Ureter (tissue), 1 donor: ENCODE measurements around the gene NAP1L4. TPM values are rescaled to one million over a fixed set of nuclear protein-coding genes. Genes with fewer than 3 reads are reported as not detected.

ENCODE experiments used
- DNase-seq: peaks from one replicate; pipeline ENCODE4 v3.0.0-alpha.2; 2020; ENCODE audit warnings: low spot score
- total RNA-seq: library from RNA; stranded (reverse); gene quantifications from one replicate; pipeline ENCODE4 v1.2.4, GENCODE V29; 2023
- donor health status: DM: yes; HTN: yes; CAD: no.

Gene NAP1L4
- total RNA-seq, 1 donor from 2014 or later: 189 TPM

DNA sequence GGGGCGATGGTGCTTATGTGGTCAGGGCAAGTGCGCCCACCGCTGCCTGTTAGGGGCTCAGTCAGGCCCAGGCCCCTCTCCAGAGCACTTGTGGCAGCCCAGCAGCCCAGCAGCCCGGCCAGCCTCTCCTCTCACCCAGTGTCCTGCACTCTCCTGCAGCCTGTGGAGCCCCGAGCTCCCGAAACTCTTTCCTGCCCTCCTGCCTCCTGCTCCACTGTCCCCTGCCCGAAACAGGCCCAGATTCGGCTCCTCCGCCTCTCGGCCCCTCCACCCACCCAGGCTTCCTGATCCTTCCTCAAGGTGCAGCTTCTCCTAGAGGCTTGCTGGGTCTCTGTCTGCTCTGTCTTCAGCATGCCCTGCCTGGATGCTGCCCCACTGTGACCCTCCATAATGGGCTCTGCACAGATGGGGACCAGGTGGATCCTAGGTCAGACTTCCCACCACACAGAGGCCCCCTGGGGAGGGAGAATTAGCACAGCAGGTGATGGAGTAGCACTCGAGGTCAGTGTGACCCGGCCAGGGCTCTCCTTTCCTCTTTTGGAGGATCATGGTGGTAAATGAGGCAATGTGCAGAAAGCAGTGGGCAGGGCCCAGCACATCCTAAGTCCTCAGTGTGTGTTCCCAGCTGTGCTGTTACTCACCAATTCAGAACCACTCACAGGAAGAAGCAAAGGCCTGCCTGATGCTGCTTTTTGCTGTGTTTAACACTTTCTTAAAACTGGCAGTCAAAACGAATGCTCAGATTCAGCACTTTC, 18.6 kb upstream of the NAP1L4 start:
- DNase-seq: no peak

DNA sequence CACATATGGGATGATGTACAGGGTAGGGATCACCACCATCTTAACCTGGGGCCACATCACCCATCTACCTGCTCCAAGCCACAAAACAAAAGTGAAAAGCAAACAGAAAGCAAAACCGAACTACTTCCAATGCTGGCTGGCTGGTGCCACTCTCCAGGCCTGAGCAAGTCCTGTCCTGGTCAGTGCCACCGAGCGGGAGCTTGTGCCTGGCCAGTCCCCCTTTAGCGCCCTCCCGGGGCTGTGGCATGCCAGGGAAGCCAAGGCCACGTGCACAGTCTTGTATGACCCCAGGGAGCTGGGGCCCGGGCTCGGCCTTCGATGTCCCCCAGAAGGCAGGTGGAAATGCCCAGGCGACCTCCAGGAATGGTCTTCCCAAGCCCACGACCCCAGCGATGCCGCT, 17.9 kb upstream of the NAP1L4 start:
- no peak for DNase-seq

DNA sequence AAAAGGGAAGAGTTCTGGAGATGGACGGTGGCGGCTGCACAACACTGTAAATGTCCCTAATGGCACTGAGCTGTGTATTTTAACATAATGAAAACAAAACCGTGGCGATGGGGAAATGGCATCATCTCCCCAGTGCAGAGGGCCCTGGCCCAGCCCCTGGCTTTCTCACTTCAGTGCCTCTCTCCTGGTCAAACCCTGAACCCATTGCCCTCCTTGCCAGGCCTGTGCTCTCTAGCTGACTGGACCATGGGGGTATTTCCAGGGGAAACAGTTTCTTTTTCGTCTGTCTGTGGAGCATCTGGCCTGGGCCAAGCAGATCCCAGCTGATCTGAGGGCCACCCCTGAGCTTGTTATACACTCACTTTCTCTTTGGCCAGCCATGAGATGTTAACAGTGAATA, 17.4 kb upstream of the NAP1L4 start:
- DNase-seq: no peak

DNA sequence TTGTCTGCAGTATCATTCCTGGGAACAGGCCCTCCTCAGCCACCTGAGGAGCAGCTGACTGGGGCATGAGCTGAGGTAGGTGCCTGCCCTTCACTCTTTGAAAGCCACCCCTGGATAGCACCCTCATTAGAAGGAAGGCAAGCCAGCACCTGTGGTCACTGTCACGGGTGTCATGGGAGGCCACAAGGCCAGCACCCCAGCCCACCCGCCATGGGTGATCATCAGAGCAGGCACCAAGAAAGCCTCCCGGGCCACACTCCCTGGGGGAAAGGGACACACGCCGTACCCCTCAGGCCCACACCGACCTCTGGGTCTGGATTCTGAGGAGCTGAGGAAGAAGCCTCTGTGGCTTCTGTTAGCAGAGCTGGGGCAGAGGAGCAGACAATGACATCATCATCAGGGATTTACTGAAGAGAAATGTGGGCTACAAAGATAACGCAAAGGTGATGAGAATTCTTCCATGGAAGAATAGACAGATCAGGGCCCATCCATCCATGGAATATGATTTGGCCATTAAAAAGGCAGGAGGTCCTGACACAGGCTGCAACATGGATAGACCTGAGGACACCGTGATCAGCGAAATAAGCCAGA, 16.7 kb upstream of the NAP1L4 start:
- DNase-seq: no peak

DNA sequence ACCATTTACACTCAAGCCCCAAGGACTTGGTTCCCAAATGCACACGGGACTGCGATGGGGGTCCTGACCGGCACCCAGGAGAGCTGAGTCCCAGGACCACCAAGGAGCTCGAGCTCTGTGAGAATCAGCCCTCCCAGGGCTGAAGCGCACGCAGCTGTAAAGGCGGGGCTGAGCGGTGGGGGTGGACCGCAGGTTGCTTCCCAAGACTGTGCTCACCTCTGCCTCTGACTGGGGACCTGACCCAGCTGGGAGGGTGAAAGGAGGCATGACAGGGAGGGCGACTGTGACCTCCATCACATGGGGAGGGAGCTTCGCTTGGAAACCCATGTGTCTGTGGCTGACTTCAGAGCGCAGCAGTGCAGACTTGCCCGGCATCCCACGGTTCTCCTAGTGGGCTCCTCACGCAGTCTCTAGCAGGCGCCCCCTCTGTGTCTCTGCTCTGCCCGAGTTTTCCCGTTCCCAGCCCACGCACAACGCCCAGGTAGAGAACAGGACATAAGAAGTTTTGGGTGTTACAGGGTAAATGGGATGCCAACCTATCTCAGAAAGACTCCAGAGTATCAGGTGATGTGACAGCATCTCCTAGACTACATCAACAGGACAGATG, 15.4 kb upstream of the NAP1L4 start:
- DNase-seq: no peak

DNA sequence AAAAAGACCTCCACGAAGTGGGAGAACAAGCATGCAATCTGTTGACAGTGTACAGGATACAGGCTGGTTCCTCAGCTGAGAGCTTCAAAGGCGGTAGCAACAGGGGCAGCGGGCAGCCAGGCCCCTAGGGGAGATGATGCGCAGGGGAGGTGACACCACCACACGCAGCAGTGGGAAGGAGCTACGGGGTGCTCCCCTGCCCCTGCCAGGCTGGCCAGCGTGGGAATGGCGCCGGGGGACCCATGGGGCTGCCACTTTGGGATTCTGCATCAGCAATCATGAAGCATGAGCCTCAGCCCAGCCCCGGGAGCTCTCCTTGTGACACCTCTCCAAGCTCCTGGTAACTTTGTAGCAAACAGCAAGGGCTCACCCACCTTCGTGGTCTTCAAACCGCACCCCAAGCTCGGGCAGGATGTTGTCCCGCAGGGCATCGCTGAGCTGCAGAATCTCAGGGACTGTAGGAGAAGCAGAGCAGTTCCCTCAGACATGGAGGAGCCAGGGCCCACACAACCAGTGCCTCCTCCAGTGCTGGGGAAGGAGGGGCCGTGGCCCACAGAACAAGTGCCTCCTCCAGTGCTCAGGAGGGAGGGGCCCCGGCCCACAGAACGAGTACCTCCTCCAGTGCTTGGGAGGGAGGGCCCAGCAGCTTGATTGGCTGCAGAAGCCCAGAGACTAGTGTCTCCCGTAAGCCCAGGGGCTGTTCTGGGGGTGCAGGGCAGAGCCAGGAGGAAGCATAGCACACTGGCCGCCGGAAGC, 14.6 kb upstream of the NAP1L4 start:
- peak; percentile 59 for DNase-seq

DNA sequence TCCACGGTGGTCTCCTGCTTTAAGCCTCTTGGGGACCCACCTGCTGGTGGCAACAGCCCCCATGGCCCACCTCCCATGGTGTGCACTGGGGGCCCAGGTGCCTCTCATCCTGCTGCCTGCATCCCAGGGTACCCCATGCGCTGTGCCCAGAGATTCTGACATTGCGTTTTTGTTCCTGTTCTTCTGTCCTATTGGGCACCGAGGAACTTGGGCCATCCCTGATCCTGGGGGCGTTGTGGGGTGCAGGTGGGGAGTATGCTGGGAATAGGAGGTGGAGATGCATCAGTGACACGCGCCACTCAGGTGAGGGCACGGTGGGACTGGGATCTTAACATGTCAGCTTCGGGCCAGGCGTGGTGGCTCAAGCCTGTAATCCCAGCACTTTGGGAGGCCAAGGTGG, 12.4 kb upstream of the NAP1L4 start:
- DNase-seq: no peak

DNA sequence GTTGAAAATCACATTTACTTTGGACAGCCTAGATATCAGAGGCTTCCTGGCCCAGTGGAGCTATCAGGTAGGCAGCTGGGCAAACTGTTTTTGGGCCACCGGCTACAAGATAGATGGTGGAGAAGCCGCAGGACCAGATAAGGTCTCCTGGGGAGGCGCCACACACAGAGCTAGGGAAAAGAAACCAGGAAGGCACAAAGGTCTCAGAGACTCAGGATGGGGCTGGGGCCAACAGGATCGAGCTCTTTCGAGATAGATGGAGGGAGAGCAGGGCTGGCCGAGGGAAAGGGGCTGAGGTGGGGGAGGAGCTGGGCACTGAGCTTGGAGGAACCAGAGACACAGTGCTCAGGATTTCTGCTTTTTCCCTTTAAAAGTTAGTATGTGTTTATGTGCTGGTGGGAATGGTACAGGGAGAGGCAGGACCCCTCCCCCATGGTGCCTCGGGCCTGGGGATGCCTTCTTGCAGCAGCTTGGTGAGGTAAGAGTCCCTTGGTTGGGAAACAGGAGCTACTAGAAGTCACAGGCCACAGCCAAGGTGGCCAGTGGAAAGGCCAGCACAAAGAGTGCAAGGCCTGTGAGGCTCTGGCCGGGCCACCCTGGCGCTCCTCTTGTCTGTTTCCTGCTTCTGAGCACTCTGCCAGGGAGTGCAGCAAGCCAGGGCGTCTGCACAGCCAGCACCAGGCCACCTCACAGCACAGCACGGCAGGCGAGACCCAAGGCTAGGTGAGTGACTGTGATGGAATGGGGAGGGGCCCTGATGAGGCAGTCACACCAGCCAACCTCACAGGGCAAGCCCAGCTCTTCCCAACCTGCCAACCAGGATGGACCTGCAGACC, 11.5 kb upstream of the NAP1L4 start:
- DNase-seq: no peak

DNA sequence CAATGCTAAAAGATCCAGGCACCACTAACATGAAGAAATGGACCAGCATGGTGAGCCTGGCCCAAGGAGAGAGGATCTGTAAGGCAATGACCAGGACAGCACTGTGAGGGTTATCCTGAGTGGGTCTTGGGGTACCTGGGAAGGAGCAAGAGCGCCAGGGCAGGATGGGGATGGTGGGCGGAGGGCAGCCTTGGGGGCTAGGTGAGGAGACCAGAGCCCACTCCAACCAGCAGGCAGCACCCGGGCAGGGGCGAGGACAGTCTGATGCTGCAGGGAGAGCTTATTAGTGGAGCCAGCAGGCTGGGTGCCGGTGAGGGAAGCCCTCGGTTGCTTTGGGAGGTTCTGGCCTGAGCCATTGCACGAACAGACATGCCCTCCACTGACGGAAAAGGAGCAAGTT, 10.7 kb upstream of the NAP1L4 start:
- no peak for DNase-seq

DNA sequence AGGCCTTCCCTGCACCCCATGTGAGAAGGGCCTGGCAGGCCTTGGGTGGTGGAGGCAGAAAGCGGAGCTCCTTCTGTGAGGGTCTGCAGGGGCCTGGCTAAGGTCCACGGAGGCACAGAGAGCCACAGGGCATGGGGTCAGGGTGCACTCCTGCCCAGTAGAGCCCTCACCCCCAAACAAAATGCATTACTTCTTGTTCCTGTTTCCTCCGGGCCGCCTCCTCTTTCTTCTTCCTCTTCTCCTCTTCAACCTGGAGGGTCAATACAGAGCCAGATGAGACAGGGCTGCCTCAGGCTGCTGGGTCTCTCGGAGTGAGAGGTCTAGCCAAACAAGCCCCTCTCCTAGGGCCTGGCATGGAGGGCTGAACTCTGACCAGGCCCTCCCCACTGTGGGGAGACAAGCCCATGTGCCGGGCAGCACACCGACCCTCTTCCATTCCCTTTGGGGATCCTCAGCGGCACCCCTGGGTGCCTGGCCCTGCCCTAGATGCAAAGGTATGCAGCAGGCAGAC, 10.3 kb upstream of the NAP1L4 start:
- DNase-seq: no peak

DNA sequence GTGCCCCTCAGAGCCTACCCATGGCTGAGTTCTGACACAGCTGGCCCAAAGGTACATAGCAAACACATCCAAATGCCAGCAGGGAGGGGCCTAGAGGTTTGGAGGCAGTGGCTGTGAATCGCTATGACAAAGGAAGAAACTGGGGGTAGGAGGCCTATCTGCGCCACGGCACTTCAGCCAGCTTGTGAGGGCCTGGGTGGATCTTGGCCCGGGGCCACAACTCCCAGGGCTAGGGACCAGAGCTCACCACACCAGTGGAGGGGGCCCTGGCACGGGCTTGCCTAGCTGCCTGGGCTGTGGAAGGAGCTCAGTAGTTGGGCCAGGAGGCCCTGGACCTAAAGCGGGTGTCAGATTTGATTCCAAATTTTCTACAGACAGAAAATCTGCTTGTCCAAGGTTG, 9.4 kb upstream of the NAP1L4 start:
- no peak for DNase-seq

DNA sequence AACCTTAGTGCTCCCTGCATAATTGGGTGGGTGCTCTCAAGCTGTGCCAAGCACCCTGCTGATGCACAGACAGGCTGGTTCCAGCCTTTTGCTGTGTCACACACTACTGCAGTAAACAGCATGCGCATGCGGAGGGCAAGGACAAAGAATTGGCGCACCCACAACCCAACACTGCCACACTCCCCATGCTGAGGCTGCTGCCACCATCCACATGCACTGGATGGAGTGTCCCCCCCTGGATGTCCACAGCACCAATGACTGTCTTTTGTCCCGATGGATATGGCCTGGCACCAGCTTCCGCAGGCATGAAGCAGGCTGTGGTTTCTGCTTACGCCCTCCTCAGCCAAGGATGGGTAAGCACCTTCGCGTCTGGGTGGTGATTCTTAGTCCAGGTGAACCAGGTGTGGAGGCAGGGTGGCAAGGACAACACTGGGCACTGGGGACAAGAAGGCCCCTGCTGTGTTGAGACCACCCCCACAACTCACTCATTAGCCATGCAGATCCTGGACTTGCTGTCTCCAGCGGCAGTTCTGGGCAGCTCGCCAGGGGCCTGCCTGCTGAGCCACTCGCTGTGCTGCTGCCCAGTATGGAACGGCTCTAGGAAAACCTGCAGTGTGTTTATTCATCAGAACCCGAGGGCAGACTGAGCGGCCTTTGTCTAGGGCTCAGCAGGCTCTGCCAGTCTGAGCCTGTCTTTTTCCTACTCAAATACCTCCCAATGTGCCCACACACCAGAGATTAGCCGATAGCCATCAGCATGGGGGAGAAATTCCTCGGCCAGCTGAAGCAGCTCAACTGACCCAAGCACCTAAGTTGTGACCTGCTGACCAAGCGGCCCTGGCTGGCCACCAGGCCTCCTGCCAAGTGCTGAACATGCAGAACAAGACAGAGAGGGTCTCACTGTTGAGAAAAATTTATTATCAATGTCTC, 8.2 kb upstream of the NAP1L4 start:
- peak; percentile 86 for DNase-seq

DNA sequence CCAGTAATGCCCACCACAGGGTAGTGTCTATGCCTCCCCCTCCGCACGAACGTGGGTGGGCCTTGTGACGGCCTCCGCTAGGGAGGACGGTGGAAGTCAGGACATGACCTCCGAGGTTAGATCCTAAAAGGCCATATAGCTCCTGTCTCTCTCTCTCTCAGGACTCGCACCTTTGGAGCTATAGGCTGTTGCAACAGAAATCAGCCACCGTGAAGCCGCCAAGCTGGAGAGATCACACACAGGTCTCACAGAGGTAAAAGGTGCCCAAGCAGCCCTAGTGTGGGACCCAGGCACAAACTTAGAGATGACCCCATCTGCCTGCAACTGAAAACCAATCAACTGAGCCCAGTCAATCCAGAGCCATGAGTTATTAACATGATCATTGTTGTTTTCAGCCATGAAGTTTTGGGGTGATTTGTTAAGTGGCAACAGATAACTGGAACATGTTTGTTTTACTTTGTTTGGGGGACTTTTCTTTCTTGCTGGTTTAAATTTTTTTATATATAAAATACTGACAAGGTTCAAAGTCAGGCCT, 7.4 kb upstream of the NAP1L4 start:
- peak; percentile 38 for DNase-seq

DNA sequence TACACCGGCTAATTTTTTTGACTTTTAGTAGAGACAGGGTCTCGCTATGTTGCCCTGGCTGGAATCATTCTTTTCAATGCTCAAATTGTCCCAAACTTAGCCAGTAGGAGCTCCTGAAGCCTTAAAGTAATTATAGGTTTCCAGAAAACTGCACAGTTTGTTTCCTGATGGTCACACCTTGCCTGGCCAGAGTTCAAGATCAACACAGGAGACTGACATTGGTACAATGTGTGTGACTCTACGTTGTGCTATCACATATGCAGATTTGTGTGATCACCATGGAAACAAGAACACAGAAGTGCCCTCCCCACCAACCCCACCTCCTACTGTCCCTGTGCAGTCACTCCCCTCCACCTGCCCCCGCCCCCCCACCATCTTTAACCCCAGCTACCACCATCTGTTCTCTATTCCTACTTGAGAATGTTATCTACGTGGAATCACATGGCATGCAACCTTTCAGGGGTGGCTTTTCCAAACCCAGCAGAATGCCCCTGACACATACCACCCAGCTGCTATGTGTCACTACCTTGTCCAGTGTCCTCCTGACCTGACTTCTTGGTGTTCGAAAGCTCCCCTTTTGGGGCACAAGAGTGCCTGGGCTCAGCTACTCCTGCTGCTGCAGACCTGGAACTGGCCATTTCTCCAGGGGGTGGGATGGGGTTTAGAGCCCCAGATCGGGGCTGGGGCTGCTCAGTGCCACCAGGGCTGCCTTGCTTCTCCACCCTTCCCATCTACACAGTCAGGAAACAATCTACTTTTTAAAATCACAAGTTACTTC, 6.1 kb upstream of the NAP1L4 start:
- peak; percentile 29 for DNase-seq

DNA sequence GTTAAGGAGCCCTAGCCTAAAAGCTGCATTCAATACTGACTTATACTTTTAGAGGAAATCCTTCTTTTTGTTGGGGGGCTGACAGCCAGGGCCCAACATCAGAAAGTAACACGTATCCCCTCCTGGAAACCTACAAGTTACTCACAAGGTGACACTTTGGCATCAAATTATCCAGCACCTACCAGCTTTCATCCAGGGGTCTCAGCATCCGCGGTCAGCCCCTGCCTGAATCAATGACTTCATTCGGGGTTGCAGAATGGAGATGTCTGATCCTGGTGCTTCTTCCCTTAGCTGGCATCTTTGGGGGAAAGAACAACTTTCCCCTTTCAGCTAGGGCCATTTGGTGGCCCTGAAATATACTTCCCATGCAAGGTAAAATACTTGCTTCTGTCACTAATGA, 5.3 kb upstream of the NAP1L4 start:
- no peak for DNase-seq

DNA sequence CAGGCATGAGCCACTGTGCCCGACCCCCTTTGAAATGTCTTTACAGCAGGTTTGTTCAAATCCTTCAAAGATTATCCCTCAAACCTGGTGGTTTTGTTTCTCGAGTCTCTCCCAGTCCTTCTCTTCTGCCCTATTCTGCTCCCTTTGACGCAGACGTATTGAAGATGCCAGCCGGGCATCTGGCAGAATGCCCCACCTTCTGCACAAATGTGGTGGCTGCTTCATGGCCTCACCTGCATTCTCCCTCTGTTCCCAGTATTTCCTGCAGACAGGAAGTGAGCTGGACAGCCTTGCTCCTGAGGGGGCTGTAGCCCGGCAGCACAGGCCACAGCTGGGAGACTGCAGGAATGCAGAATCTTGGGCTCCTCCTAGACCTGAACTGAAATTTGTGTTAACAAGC, 4.8 kb upstream of the NAP1L4 start:
- no peak for DNase-seq

DNA sequence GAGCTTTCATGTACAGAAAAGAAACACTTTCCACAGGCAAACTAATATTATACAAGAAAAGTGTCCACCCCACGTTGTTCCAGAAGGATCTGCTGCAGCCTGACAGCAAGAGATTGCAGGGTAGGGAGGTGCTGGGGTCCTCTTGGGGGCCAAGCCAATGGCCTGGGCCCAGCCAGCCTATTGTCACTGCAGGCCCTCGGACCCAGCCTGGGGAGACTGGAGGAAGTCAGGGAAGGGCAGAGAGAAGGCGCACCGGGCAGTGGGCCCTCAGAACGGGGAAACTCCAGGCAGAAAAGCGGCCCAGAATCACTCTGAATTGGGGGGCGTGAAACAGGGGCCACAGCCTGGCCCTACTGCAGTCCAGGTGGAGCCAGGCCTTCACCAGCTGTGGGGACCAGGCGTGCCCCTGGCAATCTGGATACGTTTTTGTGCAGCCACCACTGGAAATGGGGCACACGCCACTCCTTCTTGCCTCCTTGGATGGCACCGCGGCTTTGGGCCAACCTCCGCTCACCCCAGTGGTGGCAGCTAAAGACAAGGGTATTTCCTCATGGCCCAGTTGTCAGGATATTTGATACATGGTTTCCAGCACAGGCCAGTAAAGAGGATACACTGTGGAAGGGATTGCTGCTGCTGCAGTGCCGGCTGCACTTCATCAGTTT, 3.9 kb upstream of the NAP1L4 start:
- no peak for DNase-seq

DNA sequence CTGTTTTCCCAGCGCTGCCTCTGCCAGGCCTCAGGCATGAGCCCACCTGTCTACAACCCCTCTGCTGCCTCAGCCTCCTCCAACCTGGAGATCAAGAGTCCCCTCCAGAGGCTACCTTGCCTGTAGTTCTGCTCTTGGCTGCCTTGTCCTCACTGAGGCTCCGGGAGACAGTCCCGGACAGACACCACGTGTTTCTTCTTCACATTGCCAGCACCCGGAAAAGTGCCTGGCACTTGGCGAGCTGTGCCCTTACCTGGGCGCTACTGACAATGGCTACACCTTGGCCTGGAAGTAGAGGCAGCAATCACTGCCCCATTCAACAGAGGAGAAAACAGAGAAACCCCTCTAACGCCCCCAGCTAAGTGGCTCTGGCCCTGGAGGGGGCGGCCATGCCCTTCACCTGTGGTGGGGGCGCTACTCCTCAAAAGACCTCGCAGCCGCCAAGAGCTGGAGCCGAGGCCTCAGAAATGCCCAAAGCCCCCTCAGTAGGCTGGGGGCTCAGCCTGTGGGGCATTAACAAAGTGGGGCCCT, 3.0 kb upstream of the NAP1L4 start:
- DNase-seq: no peak

DNA sequence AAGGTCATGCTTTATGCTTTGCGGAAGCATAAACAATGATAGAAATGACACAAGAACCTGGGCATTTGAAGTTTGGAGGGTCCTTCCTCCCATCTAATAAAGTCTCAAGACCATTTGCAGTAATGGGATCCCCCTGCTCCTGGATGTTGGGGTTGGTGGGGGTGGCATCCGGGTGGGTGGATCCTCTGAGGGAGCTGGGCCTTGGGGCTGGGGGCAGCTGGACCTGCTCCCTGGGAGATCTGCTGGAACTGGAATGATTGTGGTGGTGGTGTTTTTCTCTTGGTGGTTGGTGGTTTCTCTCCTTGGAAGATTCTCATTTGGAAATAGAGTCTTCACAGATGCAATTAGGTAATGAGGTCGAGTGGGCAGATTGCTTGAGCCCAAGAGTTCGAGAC, 2.2 kb upstream of the NAP1L4 start:
- no peak for DNase-seq
